ENCODE data around the gene ZNF830.
"Not testable (repeated sequence)": the region's sequence is repeated elsewhere in the genome, so short reads cannot be mapped to it uniquely, and the experiment has no call there.

Gene ZNF830

GRCh38 chr17:34997355-34997862 lies 36.1 kb downstream of the ZNF830 start:
- H3K36me3 ChIP-seq (ENCODE audit: insufficient read depth, low read length): peaks cover 94% of the 10 kb centered on the region

GRCh38 chr17:34998205-34998604 lies 36.9 kb downstream of the ZNF830 start:
- Histone ChIP-seq H3K9me3 (ENCODE audit: insufficient read depth, low read length, severe bottlenecking) (no peaks in the 10 kb centered on the region), H2AFZ (ENCODE audit: low read depth, low read length) (no peak overlapping the region), H3K27me3 (ENCODE audit: insufficient read depth, low read length, poor library complexity) (no peaks in the 10 kb centered on the region), H3K4me3 (ENCODE audit: low read depth in 1 of 2, low read length in 2 of 2) (no peak overlapping the region), H4K20me1 (ENCODE audit: insufficient read depth, low read length) (no peaks in the 10 kb centered on the region), H3K9ac (ENCODE audit: low read depth, low read length) (no peak overlapping the region), H3K36me3 (ENCODE audit: insufficient read depth, low read length) (peaks cover 94% of the 10 kb centered on the region), H3K79me2 (ENCODE audit: insufficient read depth, low read length) (no peaks in the 10 kb centered on the region), H3K4me1 (ENCODE audit: insufficient read depth, low read length) (no peaks in the 10 kb centered on the region), H3K27ac (ENCODE audit: low read length) (peak overlapping the region; percentile 11; the same call in 1 of the 2 replicates), H3K4me2 (ENCODE audit: insufficient read depth, low read length) (no peak overlapping the region)
- ATAC-seq (ENCODE audit: insufficient read depth, low read depth) (peak; percentile 95), DNase-seq (peak; percentile 73)
- TF ChIP-seq CTCF (IDR thresholded peaks at IDR 0.05; ENCODE audit: borderline replicate concordance, extremely low read depth, low read length, poor library complexity, severe bottlenecking): peak; percentile 92
- TF ChIP-seq EZH2 (IDR thresholded peaks at IDR 0.05; ENCODE audit: borderline replicate concordance, low read depth, low read length, severe bottlenecking): no peak

More at GRCh38 chr17:34997355-34997862, 36.1 kb downstream of the ZNF830 start:
- Histone ChIP-seq H4K20me1 (ENCODE audit: insufficient read depth, low read length) (no peaks in the 10 kb centered on the region), H3K4me1 (ENCODE audit: insufficient read depth, low read length) (no peaks in the 10 kb centered on the region), H3K4me2 (ENCODE audit: insufficient read depth, low read length) (no peak overlapping the region), H3K9me3 (ENCODE audit: insufficient read depth, low read length, severe bottlenecking) (no peaks in the 10 kb centered on the region), H2AFZ (ENCODE audit: low read depth, low read length) (no peak overlapping the region), H3K27me3 (ENCODE audit: insufficient read depth, low read length, poor library complexity) (no peaks in the 10 kb centered on the region), H3K79me2 (ENCODE audit: insufficient read depth, low read length) (no peaks in the 10 kb centered on the region), H3K27ac (ENCODE audit: low read length) (no peak overlapping the region), H3K9ac (ENCODE audit: low read depth, low read length) (no peak overlapping the region), H3K4me3 (ENCODE audit: low read depth in 1 of 2, low read length in 2 of 2) (no peak overlapping the region)
- no peak for ATAC-seq (ENCODE audit: insufficient read depth, low read depth)
- no peak for TF ChIP-seq CTCF (IDR thresholded peaks at IDR 0.05; ENCODE audit: borderline replicate concordance, extremely low read depth, low read length, poor library complexity, severe bottlenecking)
- no peak for TF ChIP-seq EZH2 (IDR thresholded peaks at IDR 0.05; ENCODE audit: borderline replicate concordance, low read depth, low read length, severe bottlenecking)
- no peak for DNase-seq

DNA sequence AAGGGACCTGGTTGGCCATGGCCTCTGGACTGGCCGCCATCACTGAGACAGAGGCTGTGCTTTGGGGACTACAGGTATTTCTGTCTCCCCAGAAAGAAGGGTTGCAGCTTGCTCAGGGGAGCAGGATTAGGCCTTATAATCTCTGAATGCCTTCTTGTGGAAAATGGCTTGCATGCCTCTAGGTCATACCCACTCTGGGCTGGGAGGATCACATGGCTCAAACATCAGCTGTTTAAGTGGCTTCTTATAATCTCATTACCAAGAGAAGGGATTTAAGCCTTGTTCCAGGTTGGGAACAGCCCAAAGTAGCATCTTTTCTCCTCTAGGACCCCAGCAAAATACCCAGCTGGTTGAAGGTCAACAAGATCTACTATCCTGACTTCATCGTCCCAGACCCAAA lies 38.1 kb downstream of the ZNF830 start:
- Histone ChIP-seq H3K27me3 (ENCODE audit: insufficient read depth, low read length, poor library complexity) (no peaks in the 10 kb centered on the region), H3K4me3 (ENCODE audit: low read depth in 1 of 2, low read length in 2 of 2) (no peak overlapping the region), H3K9ac (ENCODE audit: low read depth, low read length) (no peak overlapping the region), H3K4me1 (ENCODE audit: insufficient read depth, low read length) (no peaks in the 10 kb centered on the region), H3K36me3 (ENCODE audit: insufficient read depth, low read length) (peaks cover 92% of the 10 kb centered on the region), H4K20me1 (ENCODE audit: insufficient read depth, low read length) (no peaks in the 10 kb centered on the region), H3K27ac (ENCODE audit: low read length) (no peak overlapping the region), H3K79me2 (ENCODE audit: insufficient read depth, low read length) (no peaks in the 10 kb centered on the region), H2AFZ (ENCODE audit: low read depth, low read length) (no peak overlapping the region), H3K4me2 (ENCODE audit: insufficient read depth, low read length) (no peak overlapping the region), H3K9me3 (ENCODE audit: insufficient read depth, low read length, severe bottlenecking) (no peaks in the 10 kb centered on the region)
- TF ChIP-seq CTCF (IDR thresholded peaks at IDR 0.05; ENCODE audit: borderline replicate concordance, extremely low read depth, low read length, poor library complexity, severe bottlenecking) (no peak), EZH2 (IDR thresholded peaks at IDR 0.05; ENCODE audit: borderline replicate concordance, low read depth, low read length, severe bottlenecking) (no peak)
- ATAC-seq (ENCODE audit: insufficient read depth, low read depth) (no peak), DNase-seq (no peak)

- H2AFZ ChIP-seq (ENCODE audit: low read depth, low read length); H4K20me1 ChIP-seq (ENCODE audit: insufficient read depth, low read length); ATAC-seq (ENCODE audit: insufficient read depth, low read depth); DNase-seq; H3K4me2 ChIP-seq (ENCODE audit: insufficient read depth, low read length); H3K27me3 ChIP-seq (ENCODE audit: insufficient read depth, low read length, poor library complexity); H3K4me3 ChIP-seq (ENCODE audit: low read depth in 1 of 2, low read length in 2 of 2); H3K4me1 ChIP-seq (ENCODE audit: insufficient read depth, low read length); H3K9ac ChIP-seq (ENCODE audit: low read depth, low read length); H3K9me3 ChIP-seq (ENCODE audit: insufficient read depth, low read length, severe bottlenecking); H3K79me2 ChIP-seq (ENCODE audit: insufficient read depth, low read length); H3K27ac ChIP-seq (ENCODE audit: low read length): not testable (repeated sequence)
- peaks cover 84% of the 10 kb centered on the region for H3K36me3 ChIP-seq (ENCODE audit: insufficient read depth, low read length)
Observed at GRCh38 chr17:35000965-35001364, 39.6 kb downstream of the ZNF830 start.
